NCI-H2227 (cell line): ENCODE results near the gene MEGF6.

ENCODE experiments used
- DNase-seq: peaks from one replicate; lab custom pipeline; 2025; ENCODE audit not compliant: unreplicated experiment; lab: John Stamatoyannopoulos, UW

The MEGF6 gene

GRCh38 chr1:3609016-3609768 lies 2.1 kb downstream of the MEGF6 start:
- DNase-seq: no peak

- DNase-seq: no peak
Measured at GRCh38 chr1:3608154-3608553, 3.2 kb downstream of the MEGF6 start.

- no peak for DNase-seq
Measured at GRCh38 chr1:3607703-3608065, 3.6 kb downstream of the MEGF6 start.

GRCh38 chr1:3606779-3607702 lies 4.3 kb downstream of the MEGF6 start:
- no peak for DNase-seq

GRCh38 chr1:3604997-3605823 lies 6.1 kb downstream of the MEGF6 start:
- DNase-seq: no peak

- DNase-seq: no peak
Measured at GRCh38 chr1:3604468-3604974, 6.8 kb downstream of the MEGF6 start.

- DNase-seq: no peak
Measured at GRCh38 chr1:3603571-3604467, 7.5 kb downstream of the MEGF6 start.

- no peak for DNase-seq
Measured at GRCh38 chr1:3603156-3603555, 8.2 kb downstream of the MEGF6 start.

GRCh38 chr1:3602375-3602774 lies 8.9 kb downstream of the MEGF6 start:
- no peak for DNase-seq

GRCh38 chr1:3601743-3602142 lies 9.6 kb downstream of the MEGF6 start:
- DNase-seq: no peak

- no peak for DNase-seq
Measured at GRCh38 chr1:3600354-3600753, 11.0 kb downstream of the MEGF6 start.

- DNase-seq: no peak
Measured at GRCh38 chr1:3599816-3600215, 11.5 kb downstream of the MEGF6 start.

- DNase-seq: no peak
Measured at GRCh38 chr1:3599286-3599811, 12.0 kb downstream of the MEGF6 start.

- peak; percentile 57 for DNase-seq
Measured at GRCh38 chr1:3598522-3599285, 12.6 kb downstream of the MEGF6 start.

- no peak for DNase-seq
Measured at GRCh38 chr1:3598051-3598491, 13.2 kb downstream of the MEGF6 start.

GRCh38 chr1:3597599-3597964 lies 13.7 kb downstream of the MEGF6 start:
- no peak for DNase-seq

- DNase-seq: no peak
Measured at GRCh38 chr1:3596663-3597598, 14.4 kb downstream of the MEGF6 start.

- no peak for DNase-seq
Measured at GRCh38 chr1:3595949-3596348, 15.4 kb downstream of the MEGF6 start.
